ENCODE data around the gene DLG2.

DNA sequence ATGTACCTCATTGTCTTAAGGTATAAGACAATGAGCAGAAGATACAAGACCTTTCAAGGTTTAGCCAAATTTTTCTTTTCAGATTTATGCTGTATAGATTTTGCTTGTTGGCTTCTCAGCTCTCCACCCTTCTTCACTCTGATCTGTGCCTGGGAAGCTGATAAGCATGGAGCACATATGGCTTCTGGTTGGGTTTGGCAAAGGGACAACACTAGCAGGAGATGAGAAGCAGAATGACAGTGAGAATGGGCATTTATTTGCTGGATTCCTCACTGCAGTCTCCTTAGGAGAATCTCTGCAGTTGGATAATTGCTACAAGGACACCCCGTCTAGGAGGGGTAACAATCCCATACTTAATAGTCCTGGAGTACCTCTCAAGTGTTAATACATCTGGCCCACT, 1866.2 kb downstream of the DLG2 start:
- TF ChIP-seq CTCF (IDR thresholded peaks at IDR 0.05; ENCODE audit: insufficient read depth, low read length): no peak
- TF ChIP-seq, protein P1, sequence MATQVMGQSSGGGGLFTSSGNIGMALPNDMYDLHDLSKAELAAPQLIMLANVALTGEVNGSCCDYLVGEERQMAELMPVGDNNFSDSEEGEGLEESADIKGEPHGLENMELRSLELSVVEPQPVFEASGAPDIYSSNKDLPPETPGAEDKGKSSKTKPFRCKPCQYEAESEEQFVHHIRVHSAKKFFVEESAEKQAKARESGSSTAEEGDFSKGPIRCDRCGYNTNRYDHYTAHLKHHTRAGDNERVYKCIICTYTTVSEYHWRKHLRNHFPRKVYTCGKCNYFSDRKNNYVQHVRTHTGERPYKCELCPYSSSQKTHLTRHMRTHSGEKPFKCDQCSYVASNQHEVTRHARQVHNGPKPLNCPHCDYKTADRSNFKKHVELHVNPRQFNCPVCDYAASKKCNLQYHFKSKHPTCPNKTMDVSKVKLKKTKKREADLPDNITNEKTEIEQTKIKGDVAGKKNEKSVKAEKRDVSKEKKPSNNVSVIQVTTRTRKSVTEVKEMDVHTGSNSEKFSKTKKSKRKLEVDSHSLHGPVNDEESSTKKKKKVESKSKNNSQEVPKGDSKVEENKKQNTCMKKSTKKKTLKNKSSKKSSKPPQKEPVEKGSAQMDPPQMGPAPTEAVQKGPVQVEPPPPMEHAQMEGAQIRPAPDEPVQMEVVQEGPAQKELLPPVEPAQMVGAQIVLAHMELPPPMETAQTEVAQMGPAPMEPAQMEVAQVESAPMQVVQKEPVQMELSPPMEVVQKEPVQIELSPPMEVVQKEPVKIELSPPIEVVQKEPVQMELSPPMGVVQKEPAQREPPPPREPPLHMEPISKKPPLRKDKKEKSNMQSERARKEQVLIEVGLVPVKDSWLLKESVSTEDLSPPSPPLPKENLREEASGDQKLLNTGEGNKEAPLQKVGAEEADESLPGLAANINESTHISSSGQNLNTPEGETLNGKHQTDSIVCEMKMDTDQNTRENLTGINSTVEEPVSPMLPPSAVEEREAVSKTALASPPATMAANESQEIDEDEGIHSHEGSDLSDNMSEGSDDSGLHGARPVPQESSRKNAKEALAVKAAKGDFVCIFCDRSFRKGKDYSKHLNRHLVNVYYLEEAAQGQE (IDR thresholded peaks at IDR 0.05; ENCODE audit: insufficient replicate concordance, low read depth): no peak
